CD4-positive, alpha-beta T cell treated with Interleukin-10 for 1 hour (primary cell): Measurements from ENCODE around the gene CYBB.
"Not testable (repeated sequence)": the region's sequence is repeated elsewhere in the genome, so short reads cannot be mapped to it uniquely, and the experiment has no call there.

ENCODE experiments used
- DNase-seq: peaks from one replicate; pipeline ENCODE4 v3.0.0-alpha.2; 2020

Gene CYBB

GRCh38 chrX:37779857-37780256, at the start of gene CYBB:
TSS of gene CYBB (plus strand) at chrX:37780059. CDS start at chrX:37780078, 19 bp downstream.
- DNase-seq: no peak

DNA sequence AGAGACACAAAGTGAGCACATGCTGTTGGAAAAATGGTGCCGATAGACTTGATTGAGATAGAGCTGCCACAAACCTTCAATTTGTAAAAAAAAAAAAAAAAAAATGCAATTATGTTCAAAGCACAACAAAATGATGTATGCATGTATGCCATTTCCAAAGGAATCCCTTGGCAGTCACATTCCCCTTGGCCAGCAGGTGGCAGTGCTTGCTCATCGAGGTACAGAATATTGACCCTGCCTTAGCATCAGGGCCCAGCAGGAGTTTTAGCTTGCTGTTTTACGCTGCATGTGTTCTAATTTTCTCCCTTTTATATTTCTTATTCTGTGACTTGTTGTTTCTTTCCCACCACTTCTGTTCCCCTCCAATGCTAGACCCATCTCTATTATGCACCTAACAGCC, 34.5 kb upstream of the CYBB start:
- peak; percentile 82 for DNase-seq

GRCh38 chrX:37745835-37746217, 34.0 kb upstream of the CYBB start:
- DNase-seq: no peak

GRCh38 chrX:37746218-37746941, 33.5 kb upstream of the CYBB start:
- no peak for DNase-seq

GRCh38 chrX:37746951-37747350, 32.9 kb upstream of the CYBB start:
- no peak for DNase-seq

DNA sequence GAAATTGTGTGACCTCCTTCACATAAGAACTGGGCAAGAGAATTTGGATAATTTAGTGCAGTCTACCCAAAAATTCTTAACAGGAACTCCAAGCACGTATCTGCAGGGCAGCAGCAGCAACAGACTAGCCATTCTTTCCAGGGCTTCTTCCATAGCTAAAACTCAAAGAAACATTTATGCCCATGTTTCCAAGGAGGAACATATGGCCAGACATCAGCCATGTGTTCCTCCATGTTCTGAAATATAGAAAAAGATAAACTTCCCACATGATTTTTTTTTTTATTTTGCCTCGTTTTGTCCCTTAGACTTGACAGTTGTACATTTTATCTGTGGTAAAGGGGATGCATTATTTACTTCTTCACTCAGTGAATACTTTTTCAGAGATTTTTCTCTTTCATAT, 27.6 kb upstream of the CYBB start:
- DNase-seq: no peak

DNA sequence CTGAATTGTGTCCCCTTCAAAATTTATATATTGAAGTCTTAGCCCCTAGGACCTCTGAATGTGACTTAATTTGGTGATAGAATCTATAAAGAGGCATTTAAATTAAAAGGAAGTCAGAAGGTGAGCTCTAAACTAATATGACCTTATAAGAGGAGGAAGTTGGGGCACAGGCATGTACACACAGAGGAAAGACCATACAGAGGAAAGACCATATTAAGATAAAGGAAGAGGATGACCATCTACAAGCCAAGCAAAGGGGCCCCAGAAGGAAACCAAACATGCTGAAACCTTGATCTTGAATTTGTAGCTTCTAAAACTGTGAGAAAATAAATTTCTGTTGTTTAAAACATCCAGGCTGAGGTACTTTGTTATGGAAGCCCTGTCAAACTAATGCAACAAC, 26.9 kb upstream of the CYBB start:
- DNase-seq: no peak

GRCh38 chrX:37753384-37753783, 26.5 kb upstream of the CYBB start:
- DNase-seq: no peak

DNA sequence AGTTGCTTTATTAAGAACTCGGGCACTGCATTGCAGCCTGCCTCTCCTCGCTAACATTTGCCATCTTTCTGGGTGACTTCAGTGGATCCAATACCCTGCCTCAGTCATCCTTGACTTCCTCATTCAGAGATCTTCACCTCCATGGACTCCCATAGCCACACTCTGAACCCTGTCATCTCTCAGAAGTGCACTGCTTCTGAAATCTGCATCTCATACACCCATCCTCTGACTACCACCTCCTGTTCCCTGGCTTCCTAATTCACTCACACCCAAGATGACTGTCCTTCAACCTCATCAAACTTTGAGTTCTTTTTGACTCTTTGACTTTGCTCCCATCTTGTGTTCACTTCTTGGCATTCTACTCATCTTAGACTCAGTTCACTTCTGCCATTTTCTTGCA, 25.3 kb upstream of the CYBB start:
- DNase-seq: no peak

GRCh38 chrX:37755025-37755424, 24.8 kb upstream of the CYBB start:
- DNase-seq: peak; percentile 45

- no peak for DNase-seq
Observed at GRCh38 chrX:37757082-37757481, 22.8 kb upstream of the CYBB start.

DNA sequence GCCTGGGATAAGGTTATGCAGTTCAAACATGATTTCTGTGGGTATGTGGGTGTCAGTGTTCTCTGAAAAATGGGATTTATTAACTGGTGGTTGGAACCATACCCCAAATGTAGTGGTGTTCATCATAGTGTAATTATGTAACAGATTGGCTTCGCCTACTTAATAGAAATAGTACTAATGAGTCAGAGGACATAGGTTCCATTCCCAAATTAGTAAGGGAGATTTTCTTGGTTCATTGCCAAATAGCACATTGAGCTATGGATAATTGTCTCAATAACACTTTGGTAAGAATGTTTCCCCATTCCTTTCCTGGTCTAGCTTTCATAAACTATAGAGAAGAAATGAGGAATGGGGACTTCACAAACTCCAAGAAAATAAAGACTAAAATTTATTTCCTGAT, 20.5 kb upstream of the CYBB start:
- no peak for DNase-seq

DNA sequence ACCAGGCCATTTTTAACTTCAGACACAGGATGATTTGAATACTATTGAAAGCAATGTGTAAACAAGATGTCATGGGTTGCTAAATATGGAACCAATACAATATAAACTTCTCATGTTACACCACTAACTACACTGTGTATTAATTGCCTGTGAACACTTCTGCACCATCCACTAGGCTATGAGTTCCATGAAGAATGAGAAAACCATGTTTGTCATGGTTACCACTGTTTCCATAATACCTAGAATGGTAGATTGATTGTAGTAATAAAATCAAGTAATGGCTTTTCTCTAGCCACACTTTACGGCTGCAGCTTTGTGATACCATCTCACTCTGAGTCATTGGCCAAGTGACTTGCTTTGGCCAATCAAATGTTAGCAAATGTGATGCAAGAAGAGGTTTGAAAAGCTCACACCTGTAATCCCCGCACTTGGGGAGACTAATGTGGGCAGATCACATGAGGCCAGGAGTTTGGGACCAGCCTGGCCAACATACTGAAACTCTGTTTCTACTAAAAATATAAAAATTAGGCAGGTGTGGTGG, 19.9 kb upstream of the CYBB start:
- no peak for DNase-seq

DNA sequence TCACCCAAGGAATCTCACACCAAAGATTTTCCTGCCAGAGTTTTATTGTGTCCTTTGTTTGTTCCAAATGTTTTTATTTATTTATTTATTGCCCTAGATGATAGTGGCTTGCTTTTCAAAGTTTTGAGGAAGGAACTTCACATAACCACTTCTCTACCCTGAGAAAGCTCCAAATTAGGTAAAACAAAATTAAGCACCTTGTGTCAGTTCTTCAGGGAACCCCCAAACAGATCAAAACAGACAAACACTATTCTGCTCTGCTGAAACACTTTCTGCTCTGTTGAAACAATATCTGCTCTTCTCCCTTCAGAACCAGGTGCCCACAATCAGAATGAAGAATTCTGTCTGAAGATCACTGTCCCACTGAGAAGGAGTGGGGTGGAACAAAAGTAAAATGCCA, 16.5 kb upstream of the CYBB start:
- no peak for DNase-seq

DNA sequence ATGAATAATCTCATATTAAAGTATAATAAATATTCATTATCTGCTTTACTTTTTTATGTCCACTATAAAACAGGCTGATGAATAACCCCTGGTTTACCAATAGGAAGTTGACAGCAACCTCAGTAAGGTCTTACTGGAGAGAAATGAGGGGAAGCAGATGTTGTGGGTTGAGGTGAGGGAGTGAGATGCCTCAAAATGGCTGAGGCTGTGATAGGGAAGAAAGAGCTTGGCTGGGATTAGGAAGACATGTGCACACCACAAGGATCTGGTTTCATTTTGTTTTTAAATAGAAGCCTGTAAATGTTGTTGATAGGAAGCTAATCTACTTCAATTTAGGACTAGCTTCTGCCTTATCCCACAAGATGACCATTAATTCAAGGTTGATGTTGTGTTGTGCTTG, 14.4 kb upstream of the CYBB start:
- no peak for DNase-seq

GRCh38 chrX:37767430-37767829, 12.4 kb upstream of the CYBB start:
- DNase-seq: no peak

- DNase-seq: not testable (repeated sequence)
Observed at GRCh38 chrX:37768866-37769265, 11.0 kb upstream of the CYBB start.

- DNase-seq: no peak
Observed at GRCh38 chrX:37776283-37776986, 3.4 kb upstream of the CYBB start.

DNA sequence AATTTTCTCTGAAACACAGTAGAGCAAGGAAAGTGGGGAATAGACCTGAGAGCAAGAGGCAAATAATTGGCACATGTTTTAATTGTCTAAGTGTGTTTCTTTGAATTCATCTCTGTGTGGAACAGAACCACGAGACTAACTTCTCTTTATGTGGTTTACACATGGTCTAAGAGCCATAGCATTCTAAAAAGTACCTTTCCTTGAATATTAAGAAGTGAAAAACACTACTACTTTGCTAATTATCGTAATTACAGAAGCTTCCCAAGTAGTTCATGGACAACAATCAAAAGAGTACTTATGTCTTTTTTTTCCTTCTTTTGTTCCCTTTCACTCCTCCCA, 2.9 kb upstream of the CYBB start:
- DNase-seq: no peak

- DNase-seq: no peak
Observed at GRCh38 chrX:37781081-37781480, 1.2 kb downstream of the CYBB start.

DNA sequence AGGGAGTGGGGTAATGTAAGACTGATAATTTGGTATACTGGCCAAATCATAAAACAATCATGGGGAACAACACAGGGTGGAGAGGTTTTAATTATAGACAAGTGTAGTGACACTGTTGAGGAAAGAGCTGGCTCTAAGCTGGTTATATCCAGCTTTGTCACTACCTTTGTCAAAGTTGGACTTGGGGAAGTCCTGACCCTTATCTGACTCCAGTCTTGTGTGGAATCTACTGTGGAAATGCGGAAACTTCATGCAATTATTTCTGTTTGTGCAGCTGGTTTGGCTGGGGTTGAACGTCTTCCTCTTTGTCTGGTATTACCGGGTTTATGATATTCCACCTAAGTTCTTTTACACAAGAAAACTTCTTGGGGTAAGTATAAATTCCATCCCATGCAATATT, 2.0 kb downstream of the CYBB start:
- DNase-seq: no peak

DNA sequence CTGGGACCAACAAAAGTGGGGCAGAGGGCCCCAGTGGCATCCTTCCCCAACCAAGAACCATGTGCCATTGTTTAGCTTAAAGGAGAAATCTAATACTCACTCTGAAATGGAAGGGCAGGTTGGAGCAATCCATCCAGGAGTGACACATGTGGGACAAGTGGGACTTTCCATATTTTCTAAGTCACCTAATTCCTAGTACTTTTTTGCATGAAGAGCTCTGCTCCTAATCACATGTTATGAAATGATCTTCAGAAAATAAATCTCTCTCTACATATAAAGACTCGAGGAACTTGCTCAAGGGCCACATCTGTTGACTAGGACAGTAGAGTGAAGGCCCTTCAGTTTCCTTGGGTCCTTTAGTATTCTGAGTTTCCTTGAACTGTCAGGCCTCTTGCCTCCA, 2.5 kb downstream of the CYBB start:
- DNase-seq: no peak

GRCh38 chrX:37783305-37783704, 3.4 kb downstream of the CYBB start:
- no peak for DNase-seq

GRCh38 chrX:37785569-37785968, 5.7 kb downstream of the CYBB start:
- DNase-seq: no peak
